Fibroblast of the aortic adventitia (primary cell): ENCODE data around the gene DISP3. TPM values are rescaled to one million over a fixed set of nuclear protein-coding genes. Genes with fewer than 3 reads are reported as not detected.

ENCODE experiments used
- DNase-seq: peaks from one replicate; pipeline ENCODE4 v3.0.0-alpha.2; 2010; ENCODE audit warnings: low read depth
- H3K4me3 ChIP-seq: 2 replicates; pipeline ENCODE4 v1.5.1; 2011; ENCODE audit warnings: low read depth, mild to moderate bottlenecking, control low read depth, low read length, moderate library complexity
- total RNA-seq: library from RNA; depleted of rRNA; stranded (reverse); fragments of >200 nt; gene quantifications from 2 replicates; pipeline ENCODE4 v1.2.3, GENCODE V29; 2012; ENCODE audit warnings: low replicate concordance
- TF ChIP-seq, protein P1 (sequence below): IDR thresholded peaks from 2 replicates; pipeline ENCODE4 v1.5.1; 2011; ENCODE audit warnings: mild to moderate bottlenecking, low read length, control low read depth, inconsistent platforms; ENCODE audit not compliant: insufficient read depth

Gene DISP3
- total RNA-seq, 1 donor: not detected

DNA sequence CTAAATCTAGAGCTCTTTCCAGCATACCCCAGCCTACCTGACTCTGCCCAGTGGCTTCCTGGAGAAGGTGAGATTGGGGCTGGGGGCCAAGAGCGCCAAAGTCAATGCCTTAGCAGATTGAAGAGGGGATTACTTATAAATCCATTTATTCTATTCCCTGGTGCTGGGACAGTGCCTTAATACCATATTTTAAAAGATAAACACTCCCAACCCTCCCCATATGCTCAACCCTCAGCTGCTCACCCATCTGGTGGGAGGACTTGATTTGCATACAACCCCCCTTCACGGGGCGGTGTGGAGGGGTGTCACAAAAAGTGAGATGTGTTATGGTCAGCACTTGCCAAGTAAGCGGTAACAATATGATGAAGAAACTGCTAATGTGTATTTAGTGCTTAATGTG is 3.2 kb upstream of the DISP3 start:
- no peak overlapping the region for H3K4me3 ChIP-seq
- DNase-seq: no peak
- TF ChIP-seq, protein P1, sequence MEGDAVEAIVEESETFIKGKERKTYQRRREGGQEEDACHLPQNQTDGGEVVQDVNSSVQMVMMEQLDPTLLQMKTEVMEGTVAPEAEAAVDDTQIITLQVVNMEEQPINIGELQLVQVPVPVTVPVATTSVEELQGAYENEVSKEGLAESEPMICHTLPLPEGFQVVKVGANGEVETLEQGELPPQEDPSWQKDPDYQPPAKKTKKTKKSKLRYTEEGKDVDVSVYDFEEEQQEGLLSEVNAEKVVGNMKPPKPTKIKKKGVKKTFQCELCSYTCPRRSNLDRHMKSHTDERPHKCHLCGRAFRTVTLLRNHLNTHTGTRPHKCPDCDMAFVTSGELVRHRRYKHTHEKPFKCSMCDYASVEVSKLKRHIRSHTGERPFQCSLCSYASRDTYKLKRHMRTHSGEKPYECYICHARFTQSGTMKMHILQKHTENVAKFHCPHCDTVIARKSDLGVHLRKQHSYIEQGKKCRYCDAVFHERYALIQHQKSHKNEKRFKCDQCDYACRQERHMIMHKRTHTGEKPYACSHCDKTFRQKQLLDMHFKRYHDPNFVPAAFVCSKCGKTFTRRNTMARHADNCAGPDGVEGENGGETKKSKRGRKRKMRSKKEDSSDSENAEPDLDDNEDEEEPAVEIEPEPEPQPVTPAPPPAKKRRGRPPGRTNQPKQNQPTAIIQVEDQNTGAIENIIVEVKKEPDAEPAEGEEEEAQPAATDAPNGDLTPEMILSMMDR: no peak

DNA sequence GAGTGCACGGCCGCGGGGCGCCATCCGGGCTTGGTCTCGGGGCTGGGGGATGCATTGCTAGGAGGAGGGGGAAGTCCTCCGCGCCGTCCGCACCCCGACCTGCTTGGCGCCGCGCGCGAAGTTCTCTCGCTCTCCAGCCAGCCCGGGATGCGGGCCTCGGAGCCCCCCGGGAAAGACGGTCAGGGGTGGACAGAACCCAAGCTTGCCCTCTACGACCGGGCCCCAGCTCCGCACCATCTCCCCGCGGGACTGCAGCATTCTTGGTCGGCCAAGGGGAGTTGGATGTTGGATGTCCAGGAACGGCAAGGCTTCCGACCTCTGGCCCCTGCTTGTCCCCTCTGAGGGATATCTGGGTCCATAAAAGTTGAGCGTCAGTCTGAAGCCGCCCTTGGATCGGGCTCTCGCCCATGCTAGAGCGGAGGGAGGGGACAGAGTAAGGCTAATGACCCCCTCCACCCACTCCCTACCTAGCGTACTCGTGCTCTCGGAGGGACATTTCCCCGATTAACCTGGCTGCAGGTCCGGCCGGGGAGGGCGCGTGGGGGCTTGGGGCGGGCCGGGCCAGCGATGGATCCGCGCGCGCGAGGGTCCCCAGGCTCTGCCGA is 522 bp downstream of the DISP3 start:
- TF ChIP-seq, protein P1: no peak
- no peak for DNase-seq
- H3K4me3 ChIP-seq: peak overlapping the region; percentile 59

DNA sequence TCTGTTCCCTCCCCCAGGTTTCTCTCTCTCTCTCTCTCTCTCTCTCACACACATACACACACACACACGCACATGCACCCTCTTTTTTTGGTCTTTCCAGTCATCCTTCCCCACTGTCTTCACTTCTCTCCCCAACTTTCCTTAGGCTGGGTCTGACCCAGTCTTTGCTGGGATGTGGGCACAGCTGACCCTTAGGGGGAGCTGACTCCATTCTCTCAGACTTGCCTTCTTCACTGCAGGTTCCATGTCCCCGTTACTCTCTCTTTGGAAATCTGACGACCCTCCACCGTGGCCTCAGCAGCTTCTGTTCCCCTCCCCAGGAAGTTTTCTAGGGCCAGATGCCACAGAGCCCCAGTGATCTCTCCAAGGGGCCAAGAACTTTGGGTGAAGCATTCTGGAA is 2.1 kb downstream of the DISP3 start:
- TF ChIP-seq, protein P1: no peak
- no peak for DNase-seq
- H3K4me3 ChIP-seq: no peak overlapping the region

DNA sequence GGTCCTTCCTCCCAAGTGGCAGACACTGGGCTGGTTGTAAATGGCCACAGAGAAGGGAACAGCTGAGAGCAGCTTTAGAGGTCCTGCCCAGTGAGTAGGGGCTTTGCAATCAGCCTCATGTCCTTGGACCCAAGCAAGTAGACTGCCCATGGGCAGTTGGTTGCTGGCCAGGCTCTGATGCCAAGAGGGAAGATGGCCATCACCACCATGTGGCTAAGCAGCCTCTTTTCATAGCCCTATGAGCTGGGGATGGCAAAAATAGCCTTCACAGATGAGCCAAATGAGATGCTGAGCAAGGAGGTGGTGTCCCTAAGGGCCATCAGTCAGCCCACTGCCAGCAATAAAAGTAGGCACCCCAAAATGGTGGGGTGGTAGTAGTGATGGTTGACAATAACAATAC is 3.2 kb downstream of the DISP3 start:
- DNase-seq: no peak
- TF ChIP-seq, protein P1: no peak
- no peak overlapping the region for H3K4me3 ChIP-seq

DNA sequence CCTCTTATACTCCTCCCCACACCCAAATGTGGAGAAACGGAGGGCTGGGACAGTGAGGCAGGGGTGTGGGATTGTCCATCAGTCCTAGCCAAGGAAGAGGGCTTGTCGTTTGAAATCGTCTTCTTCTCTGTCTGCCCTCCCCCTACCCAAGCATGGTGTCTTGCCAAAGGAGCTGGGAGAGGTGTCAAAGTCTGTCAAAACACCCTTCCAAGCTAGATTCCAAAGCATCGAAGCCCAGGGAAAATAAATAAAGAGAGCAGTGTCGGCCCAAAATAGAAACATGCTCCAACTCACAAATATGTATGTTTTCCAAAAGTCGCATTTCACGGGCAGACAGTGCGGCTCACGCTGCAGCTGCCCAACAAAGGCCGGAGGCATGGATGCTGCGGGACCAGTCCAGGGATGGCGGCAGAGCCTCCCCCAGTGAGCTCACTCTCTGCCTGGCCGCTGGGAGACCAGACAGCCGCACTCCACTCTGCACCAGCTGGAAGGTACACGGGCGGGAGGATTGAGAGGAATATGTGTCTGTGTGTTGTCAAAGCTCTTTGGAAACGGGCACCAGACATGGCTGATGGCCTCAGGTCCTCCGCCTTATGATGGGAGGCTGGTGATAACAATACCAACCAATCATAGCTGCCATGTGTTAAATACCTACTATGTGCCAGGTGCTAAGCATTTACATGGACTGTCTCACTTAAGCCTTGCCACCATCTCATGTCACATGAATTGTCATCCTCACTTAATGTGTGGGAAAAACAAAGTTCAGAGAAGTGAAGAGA is 3.9 kb downstream of the DISP3 start:
- H3K4me3 ChIP-seq: no peak overlapping the region
- TF ChIP-seq, protein P1: no peak
- DNase-seq: no peak

DNA sequence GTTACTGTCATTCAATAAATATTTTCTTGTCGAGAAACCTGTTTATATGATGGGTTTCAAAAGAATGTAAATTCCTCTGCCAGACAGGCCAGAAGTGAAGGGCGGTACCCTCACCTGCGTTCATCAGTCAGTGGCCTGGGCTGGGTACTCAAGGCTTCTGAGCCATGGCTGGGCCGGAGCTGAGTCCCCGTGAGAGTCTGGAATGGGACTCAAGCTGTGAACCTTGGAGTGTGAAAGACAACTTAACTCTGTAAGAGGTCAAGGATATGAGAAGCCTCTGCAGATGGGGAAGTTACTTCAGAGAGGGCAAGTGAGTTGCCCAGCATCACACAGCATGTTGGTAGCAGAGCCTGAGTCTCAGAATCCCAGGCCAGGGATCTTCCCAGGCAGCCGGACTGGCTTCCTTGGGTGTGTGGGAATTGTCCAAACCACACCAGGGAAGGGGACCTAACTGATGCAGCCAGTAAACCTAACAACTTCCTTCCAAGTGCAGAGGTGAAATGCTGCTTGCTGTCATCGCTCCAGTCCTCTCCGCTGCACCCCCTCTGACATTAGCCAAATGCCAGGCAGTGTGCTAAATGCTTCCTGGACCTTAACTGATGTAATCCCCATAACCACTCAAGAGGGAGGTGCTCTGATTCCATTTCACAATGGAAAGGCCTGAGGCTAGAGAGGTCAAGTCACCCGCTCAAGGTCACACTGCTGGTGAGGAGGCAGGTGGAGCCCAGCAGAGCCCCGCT is 4.8 kb downstream of the DISP3 start:
- DNase-seq: no peak
- H3K4me3 ChIP-seq: no peak overlapping the region
- TF ChIP-seq, protein P1: no peak
